ENCODE measurements around the gene MAPKAPK2.

MAPKAPK2 gene

DNA sequence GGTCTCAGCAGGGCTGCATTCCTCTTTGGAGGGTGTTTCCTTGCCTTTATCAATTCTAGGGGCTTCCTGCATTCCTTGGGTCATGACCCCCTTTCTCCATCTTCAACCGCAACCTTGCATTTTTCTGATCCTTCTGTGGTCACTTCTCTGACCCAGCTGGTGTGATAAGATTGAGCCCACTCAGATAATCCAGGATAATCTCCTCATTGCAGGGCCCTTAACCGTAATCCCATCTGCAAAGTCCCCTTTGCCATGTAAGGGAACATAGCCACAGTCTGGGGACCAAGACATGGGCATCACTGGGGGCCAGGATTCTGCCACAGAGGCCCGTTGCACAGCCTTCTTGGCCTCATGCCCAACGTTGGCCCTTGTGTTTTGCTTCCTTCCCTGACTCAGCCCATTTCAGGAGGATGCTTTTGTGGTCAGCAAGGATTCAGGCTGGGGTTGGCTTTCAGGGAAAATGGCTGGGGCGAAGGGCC lies 50.9 kb downstream of the MAPKAPK2 start:
- H3K9me3 Mint-ChIP-seq = no peaks in the 10 kb centered on the region
- H3K36me3 Mint-ChIP-seq (ENCODE audit: low read depth) = peaks cover 42% of the 10 kb centered on the region
- H3K4me1 Mint-ChIP-seq (ENCODE audit: low read depth) = peaks cover 53% of the 10 kb centered on the region
- no peaks in the 10 kb centered on the region for H3K27me3 Mint-ChIP-seq (ENCODE audit: low read depth)
- no peak overlapping the region for H3K4me3 Mint-ChIP-seq
- DNase-seq (ENCODE audit: low spot score) = no peak
- H3K27ac Mint-ChIP-seq = no peak overlapping the region

DNA sequence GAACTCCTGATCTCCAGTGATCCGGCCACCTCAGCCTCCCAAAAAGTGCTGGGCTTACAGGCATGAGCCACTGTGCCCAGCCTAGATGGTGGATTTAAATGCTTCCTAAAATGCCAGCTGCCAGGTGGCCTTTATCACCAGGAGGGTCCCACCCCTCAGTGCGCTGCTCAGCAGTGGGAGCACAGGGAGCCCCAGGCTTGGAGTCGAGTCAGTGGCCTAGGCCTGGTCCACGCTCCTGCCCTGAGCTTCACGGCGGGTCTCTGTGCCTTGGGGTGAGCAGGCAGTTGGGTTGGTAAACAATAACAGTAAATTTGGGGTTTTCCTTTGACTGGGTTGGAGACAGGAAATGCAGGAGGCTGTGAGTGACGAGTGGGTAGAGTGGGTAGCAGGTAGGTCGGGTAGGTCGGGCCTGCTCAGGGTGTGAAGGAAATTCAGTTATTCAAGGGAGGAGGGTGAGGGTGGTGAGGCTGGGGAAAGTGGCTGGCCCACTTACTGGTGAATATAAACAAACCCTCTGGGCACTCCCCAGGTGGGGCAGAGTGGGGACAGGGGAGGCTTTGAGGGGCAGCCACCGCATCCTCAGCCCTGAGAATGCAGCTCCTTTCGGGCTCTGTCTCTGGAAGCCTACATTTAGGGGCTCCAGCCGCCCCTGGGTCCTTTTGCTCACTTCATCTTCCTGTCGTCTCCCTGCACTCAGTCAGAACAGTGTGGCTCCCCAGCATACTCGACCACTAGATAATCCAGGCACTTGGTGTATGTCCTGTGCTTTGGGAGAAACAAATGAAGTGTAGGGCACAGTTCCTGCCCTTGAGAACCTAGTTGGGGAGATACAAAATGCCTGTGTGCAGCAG lies 52.4 kb downstream of the MAPKAPK2 start:
- H3K9me3 Mint-ChIP-seq = no peaks in the 10 kb centered on the region
- H3K27ac Mint-ChIP-seq = peak overlapping the region; percentile 75
- no peak for DNase-seq (ENCODE audit: low spot score)
- no peaks in the 10 kb centered on the region for H3K27me3 Mint-ChIP-seq (ENCODE audit: low read depth)
- H3K36me3 Mint-ChIP-seq (ENCODE audit: low read depth) = peaks cover 35% of the 10 kb centered on the region
- peaks cover 61% of the 10 kb centered on the region for H3K4me1 Mint-ChIP-seq (ENCODE audit: low read depth)
- H3K4me3 Mint-ChIP-seq = peak overlapping the region; percentile 47

DNA sequence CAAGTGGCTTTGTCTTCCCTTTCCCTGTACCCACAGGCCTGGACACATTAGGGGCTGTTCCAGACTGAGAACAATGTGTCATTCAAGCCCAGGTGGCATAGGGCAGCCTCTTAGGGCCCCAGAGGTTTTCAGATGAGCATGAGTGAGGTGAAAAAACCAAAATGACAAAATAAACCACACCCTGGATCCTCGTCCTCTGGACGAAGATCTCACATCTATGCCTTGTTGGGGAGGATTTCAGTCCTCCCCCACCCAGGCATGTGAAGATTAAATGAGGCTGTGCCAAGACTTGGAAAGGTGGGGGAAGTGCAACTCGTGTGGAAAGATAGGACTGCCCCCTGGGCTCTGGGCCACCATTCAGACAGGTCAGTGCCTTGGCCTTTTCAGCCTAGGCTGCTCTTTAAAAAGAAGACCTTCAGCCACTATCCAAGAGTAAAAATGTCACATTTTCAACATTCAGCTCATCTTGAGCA lies 53.1 kb downstream of the MAPKAPK2 start:
- no peak for DNase-seq (ENCODE audit: low spot score)
- no peaks in the 10 kb centered on the region for H3K27me3 Mint-ChIP-seq (ENCODE audit: low read depth)
- H3K27ac Mint-ChIP-seq = peak overlapping the region; percentile 75
- H3K9me3 Mint-ChIP-seq = no peaks in the 10 kb centered on the region
- H3K4me1 Mint-ChIP-seq (ENCODE audit: low read depth) = peaks cover 63% of the 10 kb centered on the region
- H3K36me3 Mint-ChIP-seq (ENCODE audit: low read depth) = peaks cover 29% of the 10 kb centered on the region
- peak overlapping the region; percentile 46 for H3K4me3 Mint-ChIP-seq

DNA sequence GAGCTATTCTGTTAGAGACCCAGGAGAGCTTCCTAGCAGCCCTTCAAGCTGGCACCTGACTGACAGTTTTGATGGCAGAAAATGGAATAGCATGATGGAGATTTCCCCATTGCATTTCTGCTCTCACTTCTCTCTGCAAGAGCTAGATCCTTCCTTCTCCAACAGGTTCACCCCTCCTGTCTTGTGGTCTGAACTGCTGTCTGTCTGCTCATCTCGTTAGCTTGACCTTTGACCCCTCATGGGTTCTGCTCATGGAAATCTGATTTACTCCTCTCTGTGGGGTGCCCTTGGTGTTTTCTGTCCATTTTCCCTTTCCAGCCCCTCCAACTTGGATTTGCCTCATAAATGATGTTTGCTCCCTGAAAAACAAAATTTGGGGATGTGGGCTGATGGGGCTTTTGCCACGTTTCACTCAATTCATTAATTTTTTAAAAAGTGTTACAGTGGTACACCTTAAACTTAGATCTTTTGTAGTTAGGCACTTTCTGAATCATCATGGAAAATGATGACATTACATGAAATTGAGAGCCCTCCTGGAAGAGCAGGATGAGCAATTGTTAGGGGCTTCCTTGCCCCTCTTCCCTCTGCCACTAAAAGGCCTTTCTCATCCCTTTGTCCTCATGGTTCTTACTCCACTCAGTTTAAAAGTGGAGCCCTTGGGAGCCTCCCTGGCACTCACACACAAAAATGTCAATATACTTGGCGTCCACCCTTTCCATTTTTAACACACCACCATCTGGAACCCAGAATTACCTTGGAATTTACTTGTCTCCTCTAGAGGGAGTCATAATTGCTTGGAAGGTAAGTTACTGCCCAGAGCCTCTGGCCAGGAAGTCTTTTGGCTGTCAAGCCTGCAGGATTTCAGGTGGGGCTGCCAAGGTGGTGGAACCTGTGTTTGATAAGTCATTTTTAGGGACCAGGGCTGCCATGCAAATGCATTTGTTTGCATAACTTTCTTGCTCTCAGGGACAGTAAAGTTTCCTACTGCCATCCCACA lies 54.0 kb downstream of the MAPKAPK2 start:
- H3K9me3 Mint-ChIP-seq = no peaks in the 10 kb centered on the region
- peak overlapping the region; percentile 67 for H3K4me3 Mint-ChIP-seq
- H3K27ac Mint-ChIP-seq = peak overlapping the region; percentile 92
- H3K36me3 Mint-ChIP-seq (ENCODE audit: low read depth) = peaks cover 22% of the 10 kb centered on the region
- H3K27me3 Mint-ChIP-seq (ENCODE audit: low read depth) = no peaks in the 10 kb centered on the region
- no peak for DNase-seq (ENCODE audit: low spot score)
- peaks cover 70% of the 10 kb centered on the region for H3K4me1 Mint-ChIP-seq (ENCODE audit: low read depth)

DNA sequence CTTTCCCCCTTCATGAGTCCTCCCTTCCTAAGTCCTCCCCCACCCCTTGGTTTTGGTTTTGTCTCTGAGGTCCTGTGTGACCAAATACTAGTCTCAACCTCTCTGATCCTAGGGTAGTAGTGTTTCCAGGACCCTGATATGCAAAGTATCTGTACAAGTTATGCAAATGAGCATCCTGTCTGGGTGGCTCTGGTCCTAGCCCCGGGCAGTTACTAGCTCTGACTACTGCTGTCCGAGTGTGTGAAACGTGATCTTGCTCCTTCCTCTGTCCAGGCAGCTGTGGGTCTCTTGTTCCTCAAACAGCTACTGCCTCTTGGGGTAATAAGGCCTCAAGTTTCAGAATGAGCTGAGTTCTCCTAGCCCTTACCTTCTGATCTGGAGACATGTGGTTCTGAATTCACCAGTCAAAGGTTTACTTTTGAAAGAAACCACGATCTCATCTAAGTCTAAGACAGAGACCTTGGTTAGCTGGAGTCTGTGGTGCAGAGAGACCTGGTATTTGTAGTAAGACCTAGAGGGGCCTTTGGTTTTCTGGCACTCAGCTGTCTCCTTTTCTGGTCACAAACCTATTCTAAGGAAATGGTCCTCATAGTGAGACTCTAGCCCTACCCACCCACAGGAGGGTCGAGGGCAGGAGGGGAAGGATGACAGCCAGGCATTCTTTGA lies 54.8 kb downstream of the MAPKAPK2 start:
- Mint-ChIP-seq H3K27me3 (ENCODE audit: low read depth) (no peaks in the 10 kb centered on the region), H3K9me3 (no peaks in the 10 kb centered on the region), H3K4me3 (peak overlapping the region; percentile 67), H3K36me3 (ENCODE audit: low read depth) (peaks cover 21% of the 10 kb centered on the region), H3K27ac (peak overlapping the region; percentile 92), H3K4me1 (ENCODE audit: low read depth) (peaks cover 71% of the 10 kb centered on the region)
- DNase-seq (ENCODE audit: low spot score) = peak; percentile 57

DNA sequence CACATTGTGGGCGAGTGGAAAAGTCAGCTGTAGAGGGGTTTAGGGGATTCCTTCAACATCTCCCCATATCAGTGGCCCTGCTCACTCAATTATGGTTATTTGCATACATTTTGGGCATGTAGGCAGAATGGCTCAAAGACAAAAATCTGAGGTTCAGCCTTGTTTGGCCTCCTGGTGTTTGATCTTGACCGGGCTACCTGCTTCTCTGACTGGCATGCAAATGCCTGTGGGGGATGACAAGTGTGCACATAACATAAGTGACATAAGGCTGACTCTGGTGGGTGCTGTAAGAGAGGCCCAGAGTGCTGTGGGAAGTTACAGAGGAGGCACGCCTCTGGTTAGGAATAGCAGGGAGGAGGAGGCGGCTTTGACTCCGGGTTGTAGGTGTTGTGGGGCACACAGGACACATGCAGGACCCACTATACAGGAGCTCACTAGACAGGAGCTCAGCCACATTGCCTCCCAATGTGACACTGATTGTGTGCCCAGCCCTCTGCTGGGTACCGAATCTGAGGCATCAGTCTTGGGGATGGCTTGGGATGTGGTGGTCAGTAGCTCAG lies 56.5 kb downstream of the MAPKAPK2 start:
- H3K4me1 Mint-ChIP-seq (ENCODE audit: low read depth) = peaks cover 70% of the 10 kb centered on the region
- H3K9me3 Mint-ChIP-seq = no peaks in the 10 kb centered on the region
- H3K36me3 Mint-ChIP-seq (ENCODE audit: low read depth) = peaks cover 17% of the 10 kb centered on the region
- no peak for DNase-seq (ENCODE audit: low spot score)
- no peak overlapping the region for H3K27ac Mint-ChIP-seq
- H3K27me3 Mint-ChIP-seq (ENCODE audit: low read depth) = no peaks in the 10 kb centered on the region
- no peak overlapping the region for H3K4me3 Mint-ChIP-seq

DNA sequence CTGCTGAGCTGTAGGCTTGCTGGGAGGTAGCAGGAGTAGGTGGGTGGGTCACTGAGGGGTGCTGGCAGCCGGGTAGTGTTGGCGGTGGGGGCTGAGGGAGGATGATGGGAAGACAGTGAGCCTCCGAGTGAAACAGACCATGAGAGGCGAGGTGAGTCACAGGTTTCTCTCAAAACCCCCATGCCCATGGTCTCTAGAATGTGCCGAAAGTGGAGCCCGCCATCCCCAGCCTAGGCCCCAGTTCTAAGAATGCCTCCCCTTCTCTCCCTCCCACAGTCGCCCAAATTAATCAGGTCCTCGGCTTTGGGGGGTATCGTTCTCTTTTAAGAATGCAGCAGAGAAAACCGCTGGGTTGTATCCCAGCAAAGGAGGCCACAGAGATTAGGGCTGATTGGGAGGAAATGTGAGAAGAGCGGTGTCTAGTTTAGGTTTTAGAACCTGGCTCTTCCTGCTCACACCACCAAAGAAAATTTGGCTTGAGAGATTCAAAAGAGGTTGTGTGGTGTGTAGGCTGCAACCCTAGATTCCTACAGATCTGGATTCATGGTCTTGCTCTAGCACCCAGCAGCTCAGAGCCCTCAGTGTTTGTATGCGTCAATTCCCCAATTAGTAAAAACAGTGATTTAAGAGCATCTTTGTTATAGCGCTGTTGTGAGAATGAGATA lies 58.1 kb downstream of the MAPKAPK2 start:
- Mint-ChIP-seq H3K9me3 (no peaks in the 10 kb centered on the region), H3K27ac (peak overlapping the region; percentile 4), H3K27me3 (ENCODE audit: low read depth) (no peaks in the 10 kb centered on the region), H3K36me3 (ENCODE audit: low read depth) (peaks cover 14% of the 10 kb centered on the region), H3K4me1 (ENCODE audit: low read depth) (peaks cover 65% of the 10 kb centered on the region), H3K4me3 (no peak overlapping the region)
- no peak for DNase-seq (ENCODE audit: low spot score)

DNA sequence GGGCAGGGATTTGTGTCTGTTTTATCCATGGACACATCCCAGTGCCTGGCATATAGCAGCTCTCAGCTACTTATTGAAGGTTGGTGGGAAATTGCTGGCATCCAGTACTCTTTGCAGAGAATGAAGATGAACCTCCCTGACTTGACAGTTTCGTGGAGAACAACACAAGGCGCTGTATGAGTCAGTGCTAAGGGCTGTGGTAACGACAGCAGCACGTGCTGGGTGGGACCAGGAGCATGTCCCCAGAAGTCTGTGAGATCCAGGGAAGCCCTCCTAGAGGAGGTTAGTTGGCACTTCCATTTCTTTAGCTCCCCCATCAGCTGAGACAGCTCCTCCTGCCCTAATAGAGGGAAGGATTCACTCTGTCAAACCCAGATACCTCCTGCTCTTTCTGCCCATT lies 60.0 kb downstream of the MAPKAPK2 start:
- Mint-ChIP-seq H3K4me3 (peak overlapping the region; percentile 5), H3K36me3 (ENCODE audit: low read depth) (peaks cover 6% of the 10 kb centered on the region), H3K27ac (no peak overlapping the region)

DNA sequence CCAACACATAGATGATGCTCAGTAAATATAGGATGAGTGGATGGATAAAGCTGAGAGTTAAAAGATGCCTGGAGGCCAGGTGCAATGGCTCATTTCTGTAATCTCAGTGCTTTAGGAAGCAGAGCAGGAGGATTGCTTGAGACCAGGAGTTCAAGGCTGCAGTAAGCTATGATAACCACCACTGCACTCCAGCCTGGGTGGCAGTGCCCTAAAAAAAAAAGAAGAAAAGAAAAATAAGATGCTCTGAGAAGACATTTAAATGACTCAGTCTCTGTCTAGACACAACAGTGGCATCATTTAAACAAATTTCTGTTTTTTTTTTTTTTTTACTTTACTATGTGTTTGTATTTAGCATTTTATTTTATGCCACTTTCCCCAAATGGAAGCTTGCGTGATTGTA lies 60.6 kb downstream of the MAPKAPK2 start:
- DNase-seq (ENCODE audit: low spot score) = no peak
- Mint-ChIP-seq H3K36me3 (ENCODE audit: low read depth) (peaks cover 6% of the 10 kb centered on the region), H3K4me3 (no peak overlapping the region), H3K27ac (no peak overlapping the region), H3K9me3 (no peaks in the 10 kb centered on the region), H3K4me1 (ENCODE audit: low read depth) (peaks cover 53% of the 10 kb centered on the region), H3K27me3 (ENCODE audit: low read depth) (peaks cover 3% of the 10 kb centered on the region)

More for the DNA sequence above, 60.0 kb downstream of the MAPKAPK2 start:
- Mint-ChIP-seq H3K27me3 (ENCODE audit: low read depth) (peaks cover 3% of the 10 kb centered on the region), H3K4me1 (ENCODE audit: low read depth) (peaks cover 56% of the 10 kb centered on the region), H3K9me3 (no peaks in the 10 kb centered on the region)
- no peak for DNase-seq (ENCODE audit: low spot score)

DNA sequence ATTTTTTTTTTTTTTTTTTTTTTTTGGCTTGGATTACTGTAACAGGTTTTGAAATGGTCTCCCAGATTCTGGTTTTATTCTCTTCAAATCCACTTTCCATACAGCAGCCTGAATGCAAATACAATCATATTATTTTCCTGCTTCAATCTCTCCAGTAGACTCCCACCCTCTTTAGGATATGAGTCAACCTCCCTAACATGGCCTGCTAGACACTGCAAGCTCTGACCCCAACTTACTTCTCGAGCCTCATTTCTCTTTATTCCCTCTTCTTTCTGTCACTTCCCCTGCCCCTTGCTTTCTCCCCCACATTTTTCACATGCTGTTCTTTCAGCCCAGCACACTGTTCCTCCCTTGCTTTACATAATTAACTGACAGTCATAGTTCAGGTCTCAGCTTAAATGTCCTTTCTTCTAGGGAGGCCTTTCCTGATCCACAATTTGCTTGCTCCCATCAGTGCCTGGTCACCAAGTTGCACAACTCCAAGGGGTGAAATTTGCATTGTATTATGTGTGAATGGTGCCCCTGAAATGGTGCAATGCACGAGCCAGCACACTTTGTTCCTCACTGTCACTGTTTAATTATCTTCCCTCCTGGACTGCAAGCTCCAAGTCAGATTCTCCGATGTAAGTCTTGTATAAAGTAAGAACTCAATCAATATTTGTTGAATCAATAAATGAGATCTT lies 63.8 kb downstream of the MAPKAPK2 start:
- Mint-ChIP-seq H3K36me3 (ENCODE audit: low read depth) (peaks cover 6% of the 10 kb centered on the region), H3K9me3 (no peaks in the 10 kb centered on the region), H3K27me3 (ENCODE audit: low read depth) (peaks cover 13% of the 10 kb centered on the region), H3K27ac (no peak overlapping the region), H3K4me3 (no peak overlapping the region), H3K4me1 (ENCODE audit: low read depth) (peaks cover 34% of the 10 kb centered on the region)
- DNase-seq (ENCODE audit: low spot score) = no peak

DNA sequence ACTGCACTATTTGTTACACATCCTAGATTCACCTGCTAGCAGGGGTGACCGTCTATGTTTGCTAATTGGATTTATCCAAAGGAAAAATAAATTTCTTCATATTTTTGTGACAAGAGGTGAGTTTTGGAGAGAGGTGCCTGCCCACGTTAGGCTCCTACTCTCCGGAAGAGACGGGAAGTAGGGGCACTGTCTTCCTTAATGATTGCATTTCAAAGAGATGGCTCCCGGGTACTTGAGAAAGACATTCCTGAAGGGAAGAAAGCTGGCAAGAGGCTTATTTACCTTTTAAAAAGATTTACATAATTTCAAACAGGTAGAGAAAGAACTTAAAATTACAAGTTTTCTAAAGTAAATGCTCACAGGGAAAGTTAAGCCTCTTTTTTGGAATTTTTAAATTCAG lies 67.2 kb downstream of the MAPKAPK2 start:
- peaks cover 12% of the 10 kb centered on the region for H3K9me3 Mint-ChIP-seq
- DNase-seq (ENCODE audit: low spot score) = no peak
- H3K27ac Mint-ChIP-seq = no peak overlapping the region
- H3K27me3 Mint-ChIP-seq (ENCODE audit: low read depth) = peaks cover 18% of the 10 kb centered on the region
- peaks cover 33% of the 10 kb centered on the region for H3K4me1 Mint-ChIP-seq (ENCODE audit: low read depth)
- no peak overlapping the region for H3K4me3 Mint-ChIP-seq
- peaks cover 18% of the 10 kb centered on the region for H3K36me3 Mint-ChIP-seq (ENCODE audit: low read depth)

DNA sequence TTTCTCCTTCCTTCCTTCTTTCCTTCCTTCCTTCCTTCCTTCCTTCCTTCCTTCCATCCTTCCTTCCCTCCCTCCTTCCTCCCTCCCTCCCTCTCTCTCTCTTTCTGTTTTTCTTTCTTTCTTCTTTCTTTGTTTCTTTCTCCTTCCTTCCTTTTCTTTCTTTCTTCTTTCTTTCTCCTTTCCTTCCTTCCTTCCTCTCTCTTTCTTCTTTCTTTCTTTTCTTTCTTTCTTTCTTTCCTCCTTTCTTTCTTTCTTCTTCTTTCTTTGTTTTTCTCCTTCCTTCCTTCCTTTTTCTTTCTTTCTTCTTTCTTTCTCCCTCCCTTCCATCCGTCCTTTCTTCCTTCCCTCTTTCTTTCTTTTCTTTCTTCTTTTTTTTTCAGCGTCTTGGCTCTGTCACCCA lies 67.8 kb downstream of the MAPKAPK2 start:
- Mint-ChIP-seq H3K4me3 (no peak overlapping the region), H3K36me3 (ENCODE audit: low read depth) (peaks cover 18% of the 10 kb centered on the region), H3K27ac (no peak overlapping the region), H3K27me3 (ENCODE audit: low read depth) (peaks cover 18% of the 10 kb centered on the region), H3K9me3 (peaks cover 12% of the 10 kb centered on the region), H3K4me1 (ENCODE audit: low read depth) (peaks cover 30% of the 10 kb centered on the region)
- no peak for DNase-seq (ENCODE audit: low spot score)

Data from T-helper 2 cell treated with Interferon-gamma antibody and Interleukin-4, amounts not matched to agents 5 μg/mL and 100 μg/mL, for 36 hours (primary cell).